ENCODE data around the gene SDK2.

- TF ChIP-seq CTCF (conservative IDR thresholded peaks at IDR 0.05; ENCODE audit: low read depth, low read length) (no peak), POLR2A (IDR thresholded peaks at IDR 0.05; ENCODE audit: low read depth, low read length) (no peak), RAD21 (IDR thresholded peaks at IDR 0.05; ENCODE audit: low read length) (no peak), USF2 (IDR thresholded peaks at IDR 0.05; ENCODE audit: low read depth, low read length) (no peak), RFX5 (IDR thresholded peaks at IDR 0.05; ENCODE audit: low read depth, low read length) (no peak), MAFK (IDR thresholded peaks at IDR 0.05; ENCODE audit: low read depth, low read length) (no peak), BHLHE40 (IDR thresholded peaks at IDR 0.05; ENCODE audit: low read depth, low read length) (no peak), ELK1 (IDR thresholded peaks at IDR 0.05; ENCODE audit: borderline replicate concordance, low read depth, low read length) (no peak), CHD1 (IDR thresholded peaks at IDR 0.05; ENCODE audit: low read depth, low read length) (no peak), MXI1 (IDR thresholded peaks at IDR 0.05; ENCODE audit: borderline replicate concordance, low read depth, low read length) (no peak)
These were observed 210.1 kb downstream of the SDK2 start for GRCh38 chr17:73434154-73434553.
